Measurements from ENCODE around the gene OR5B17.

GRCh38 chr11:58394195-58394594, 35.3 kb upstream of the OR5B17 start:
- TF ChIP-seq CTCF (IDR thresholded peaks at IDR 0.05) (no peak), POLR2A (IDR thresholded peaks at IDR 0.05) (no peak), POLR2AphosphoS5 (IDR thresholded peaks at IDR 0.05; ENCODE audit: insufficient read depth in 1 of 2, low read depth in 1 of 2) (no peak)
